Measurements from ENCODE around the gene SLC2A4RG.

The SLC2A4RG gene

DNA sequence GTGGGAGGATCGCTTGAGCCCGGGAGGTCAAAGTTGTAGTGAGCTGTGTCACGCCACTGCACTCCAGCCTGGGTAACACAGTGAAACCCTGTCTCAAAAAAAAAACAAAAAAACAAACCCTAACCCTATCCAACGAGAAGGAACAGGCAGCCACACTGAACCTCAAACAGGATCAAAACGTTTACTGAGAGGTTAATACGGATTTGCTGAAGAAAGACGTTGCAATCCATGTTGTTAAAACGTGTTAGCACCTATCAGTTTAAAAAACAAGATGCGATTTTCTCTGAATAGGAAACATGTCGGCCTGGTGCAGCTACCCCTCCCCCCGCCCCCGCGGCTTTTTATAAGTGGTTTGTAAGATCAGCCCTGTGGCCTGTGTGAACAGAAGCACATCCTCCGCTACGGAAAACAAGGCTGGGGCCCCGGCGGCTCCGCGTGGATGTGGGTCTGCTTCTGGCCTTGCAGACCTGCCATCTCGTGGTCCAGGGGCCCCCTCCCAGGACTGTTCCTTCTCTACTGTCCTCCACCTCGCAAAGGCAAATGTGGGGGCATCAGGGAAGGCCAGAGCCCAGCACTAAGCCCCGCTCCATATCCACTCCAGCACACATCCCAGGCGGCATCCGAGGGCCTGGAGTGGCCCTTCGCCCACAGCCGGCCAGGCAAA lies 11.4 kb downstream of the SLC2A4RG start:
- DNase-seq = no peak
- Mint-ChIP-seq H3K27ac (no peak overlapping the region), H3K4me1 (peaks cover 34% of the 10 kb centered on the region)

DNA sequence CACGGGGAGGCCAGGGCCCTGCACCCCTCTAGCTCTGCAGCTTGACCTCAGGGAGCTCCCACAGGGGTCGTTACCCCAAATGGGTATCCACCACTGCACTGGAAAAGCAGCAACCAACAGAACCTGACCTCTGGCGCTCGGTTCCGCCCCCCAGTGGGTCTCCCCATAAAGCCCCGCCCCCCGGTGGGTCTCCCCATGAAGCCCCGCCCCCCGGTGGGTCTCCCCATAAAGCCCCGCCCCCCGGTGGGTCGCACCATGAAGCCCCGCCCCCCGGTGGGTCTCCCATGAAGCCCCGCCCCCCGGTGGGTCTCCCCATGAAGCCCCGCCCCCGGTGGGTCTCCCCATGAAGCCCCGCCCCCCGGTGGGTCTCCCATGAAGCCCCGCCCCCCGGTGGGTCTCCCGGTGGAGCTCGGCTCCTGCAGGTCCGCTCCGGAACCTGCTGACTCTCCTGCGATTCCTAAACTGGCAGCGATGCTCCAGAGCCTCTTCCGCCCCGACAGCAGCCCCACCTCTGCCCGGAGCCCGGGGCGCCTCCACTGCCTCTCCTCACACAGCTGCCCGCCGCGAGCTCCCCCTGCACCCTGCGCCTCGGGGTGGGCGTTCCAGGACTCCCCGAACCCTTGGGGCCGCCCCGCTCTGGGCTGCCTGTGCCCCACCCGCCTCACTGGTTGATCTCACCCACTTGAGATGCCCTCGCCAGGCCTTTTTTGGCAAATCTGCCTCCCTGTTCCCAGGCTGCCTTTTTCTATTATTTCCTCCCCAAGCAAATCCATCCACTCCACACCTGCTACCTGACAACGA lies 12.1 kb downstream of the SLC2A4RG start:
- Mint-ChIP-seq H3K4me3 (no peak overlapping the region), H3K9me3 (no peaks in the 10 kb centered on the region), H3K27ac (peak overlapping the region; percentile 71), H3K36me3 (ENCODE audit: low read depth) (peaks cover 31% of the 10 kb centered on the region), H3K4me1 (peaks cover 36% of the 10 kb centered on the region), H3K27me3 (ENCODE audit: low read depth, poor library complexity) (no peaks in the 10 kb centered on the region)
- TF ChIP-seq, protein P1, sequence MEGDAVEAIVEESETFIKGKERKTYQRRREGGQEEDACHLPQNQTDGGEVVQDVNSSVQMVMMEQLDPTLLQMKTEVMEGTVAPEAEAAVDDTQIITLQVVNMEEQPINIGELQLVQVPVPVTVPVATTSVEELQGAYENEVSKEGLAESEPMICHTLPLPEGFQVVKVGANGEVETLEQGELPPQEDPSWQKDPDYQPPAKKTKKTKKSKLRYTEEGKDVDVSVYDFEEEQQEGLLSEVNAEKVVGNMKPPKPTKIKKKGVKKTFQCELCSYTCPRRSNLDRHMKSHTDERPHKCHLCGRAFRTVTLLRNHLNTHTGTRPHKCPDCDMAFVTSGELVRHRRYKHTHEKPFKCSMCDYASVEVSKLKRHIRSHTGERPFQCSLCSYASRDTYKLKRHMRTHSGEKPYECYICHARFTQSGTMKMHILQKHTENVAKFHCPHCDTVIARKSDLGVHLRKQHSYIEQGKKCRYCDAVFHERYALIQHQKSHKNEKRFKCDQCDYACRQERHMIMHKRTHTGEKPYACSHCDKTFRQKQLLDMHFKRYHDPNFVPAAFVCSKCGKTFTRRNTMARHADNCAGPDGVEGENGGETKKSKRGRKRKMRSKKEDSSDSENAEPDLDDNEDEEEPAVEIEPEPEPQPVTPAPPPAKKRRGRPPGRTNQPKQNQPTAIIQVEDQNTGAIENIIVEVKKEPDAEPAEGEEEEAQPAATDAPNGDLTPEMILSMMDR (IDR thresholded peaks at IDR 0.05) = no peak
- peak; percentile 61 for DNase-seq

More for the DNA sequence above, 11.4 kb downstream of the SLC2A4RG start:
- TF ChIP-seq, protein P1 (IDR thresholded peaks at IDR 0.05) = no peak
- Mint-ChIP-seq H3K27me3 (ENCODE audit: low read depth, poor library complexity) (no peaks in the 10 kb centered on the region), H3K9me3 (no peaks in the 10 kb centered on the region), H3K36me3 (ENCODE audit: low read depth) (peaks cover 26% of the 10 kb centered on the region), H3K4me3 (no peak overlapping the region)

DNA sequence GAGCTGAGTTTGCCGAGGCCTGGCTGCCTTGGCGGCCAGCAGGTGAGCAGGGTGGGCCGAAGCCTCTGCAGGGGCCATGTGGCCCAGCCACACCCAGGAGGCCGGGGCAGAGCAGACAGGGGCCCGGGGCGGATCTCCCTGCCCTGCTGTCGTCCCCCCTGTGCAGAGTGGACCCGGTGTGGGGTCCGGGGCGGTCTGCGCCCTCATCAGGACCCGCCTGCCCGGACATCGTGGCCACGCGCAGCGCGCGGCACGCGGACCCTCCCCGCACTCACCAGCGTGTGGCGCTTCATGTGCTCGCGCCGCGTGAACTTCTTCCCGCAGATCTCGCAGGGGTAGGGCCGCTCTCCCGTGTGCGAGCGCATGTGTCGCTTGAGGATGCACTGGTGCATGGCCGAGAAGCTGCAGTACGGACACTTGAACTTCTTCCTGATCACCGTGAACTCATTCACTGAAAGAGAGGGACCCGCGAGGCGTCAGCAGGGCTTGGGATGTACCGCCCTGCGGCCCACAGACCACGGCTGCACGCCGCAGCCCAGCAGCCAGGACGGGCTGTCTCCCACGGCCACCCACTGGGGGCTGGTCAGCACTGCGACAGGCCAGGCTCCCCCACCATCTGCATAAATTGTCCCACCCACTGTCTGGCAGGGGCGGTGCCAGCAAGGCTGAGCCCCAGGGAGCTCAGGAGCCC lies 13.0 kb downstream of the SLC2A4RG start:
- TF ChIP-seq, protein P1 (IDR thresholded peaks at IDR 0.05) = no peak
- Mint-ChIP-seq H3K27me3 (ENCODE audit: low read depth, poor library complexity) (no peaks in the 10 kb centered on the region), H3K27ac (no peak overlapping the region), H3K36me3 (ENCODE audit: low read depth) (peaks cover 36% of the 10 kb centered on the region), H3K4me1 (peaks cover 36% of the 10 kb centered on the region), H3K4me3 (no peak overlapping the region), H3K9me3 (no peaks in the 10 kb centered on the region)
- DNase-seq = no peak

DNA sequence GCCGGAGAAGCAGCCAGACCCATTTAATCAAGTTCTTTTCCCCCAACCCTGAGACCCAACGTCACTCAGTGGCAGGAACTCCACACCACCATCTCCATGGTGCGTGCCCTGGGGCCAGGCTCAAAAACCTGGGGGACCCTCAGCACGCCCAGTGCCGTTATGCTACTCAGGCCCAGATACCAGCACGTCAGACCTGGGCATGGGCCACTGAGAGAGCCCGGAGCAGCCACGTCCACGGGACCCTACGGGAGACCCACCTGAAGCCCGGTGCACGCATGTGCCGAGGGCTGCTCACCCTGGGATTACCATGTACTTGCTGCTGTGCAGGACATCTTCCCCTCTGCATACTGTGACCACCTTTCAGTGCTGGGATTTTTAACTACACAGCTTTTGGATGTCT lies 13.8 kb downstream of the SLC2A4RG start:
- H3K36me3 Mint-ChIP-seq (ENCODE audit: low read depth) = peaks cover 41% of the 10 kb centered on the region
- H3K27me3 Mint-ChIP-seq (ENCODE audit: low read depth, poor library complexity) = no peaks in the 10 kb centered on the region
- DNase-seq = no peak
- H3K4me3 Mint-ChIP-seq = no peak overlapping the region
- H3K27ac Mint-ChIP-seq = peak overlapping the region; percentile 94
- H3K4me1 Mint-ChIP-seq = peaks cover 36% of the 10 kb centered on the region
- TF ChIP-seq, protein P1 (IDR thresholded peaks at IDR 0.05) = no peak
- no peaks in the 10 kb centered on the region for H3K9me3 Mint-ChIP-seq

DNA sequence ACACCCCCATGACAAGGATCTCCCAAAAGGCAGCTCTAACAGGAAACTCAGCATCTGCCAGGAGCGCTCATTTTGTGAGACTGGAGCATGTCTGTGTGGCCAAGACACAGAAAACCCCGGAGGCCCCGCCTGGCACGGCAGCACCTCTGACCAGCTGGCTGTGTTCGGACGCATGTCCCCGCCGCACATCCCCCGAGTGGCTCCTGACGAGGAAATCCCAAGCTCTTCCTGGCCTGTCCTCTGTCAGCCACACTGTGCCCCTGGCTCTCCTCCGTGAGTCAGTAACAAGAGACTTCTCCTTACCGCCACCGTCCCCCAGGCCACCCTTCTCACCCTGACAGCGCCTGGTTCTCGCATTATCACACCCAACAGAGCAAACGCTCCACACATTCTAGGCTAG lies 14.4 kb downstream of the SLC2A4RG start:
- Mint-ChIP-seq H3K4me1 (peaks cover 32% of the 10 kb centered on the region), H3K9me3 (no peaks in the 10 kb centered on the region), H3K27me3 (ENCODE audit: low read depth, poor library complexity) (no peaks in the 10 kb centered on the region), H3K36me3 (ENCODE audit: low read depth) (peaks cover 47% of the 10 kb centered on the region), H3K4me3 (no peak overlapping the region), H3K27ac (peak overlapping the region; percentile 94)
- TF ChIP-seq, protein P1 (IDR thresholded peaks at IDR 0.05) = no peak
- no peak for DNase-seq
